Suprapubic skin (tissue), 4 donors: ENCODE results near the gene SIVA1.

Experiments used
- POLR2A ChIP-seq, 2 donors: fragments of 450-650 bp; IDR thresholded peaks; one replicate each; pipeline ENCODE4 v1.6.1; 2017; ENCODE audit warnings: antibody characterized with exemption in 2 of 2, mild to moderate bottlenecking in 2 of 2, moderate library complexity in 2 of 2
- POLR2AphosphoS5 ChIP-seq, 3 donors: sonication (generic); formaldehyde crosslinking; IDR thresholded peaks; one replicate each; pipeline ENCODE4 v1.6.1; 2017; ENCODE audit warnings: antibody characterized with exemption in 3 of 3
- TF ChIP-seq, protein P1 (sequence below), 2 donors: fragments of 200-600 bp in 1 of 2; fragments of 450-650 bp in 1 of 2; sonication (generic) in 1 of 2; IDR thresholded peaks; one replicate each; pipeline ENCODE4 v1.5.1; 2016 to 2019; ENCODE audit warnings: antibody characterized with exemption in 2 of 2, mild to moderate bottlenecking in 1 of 2, moderate library complexity in 1 of 2

DNA sequence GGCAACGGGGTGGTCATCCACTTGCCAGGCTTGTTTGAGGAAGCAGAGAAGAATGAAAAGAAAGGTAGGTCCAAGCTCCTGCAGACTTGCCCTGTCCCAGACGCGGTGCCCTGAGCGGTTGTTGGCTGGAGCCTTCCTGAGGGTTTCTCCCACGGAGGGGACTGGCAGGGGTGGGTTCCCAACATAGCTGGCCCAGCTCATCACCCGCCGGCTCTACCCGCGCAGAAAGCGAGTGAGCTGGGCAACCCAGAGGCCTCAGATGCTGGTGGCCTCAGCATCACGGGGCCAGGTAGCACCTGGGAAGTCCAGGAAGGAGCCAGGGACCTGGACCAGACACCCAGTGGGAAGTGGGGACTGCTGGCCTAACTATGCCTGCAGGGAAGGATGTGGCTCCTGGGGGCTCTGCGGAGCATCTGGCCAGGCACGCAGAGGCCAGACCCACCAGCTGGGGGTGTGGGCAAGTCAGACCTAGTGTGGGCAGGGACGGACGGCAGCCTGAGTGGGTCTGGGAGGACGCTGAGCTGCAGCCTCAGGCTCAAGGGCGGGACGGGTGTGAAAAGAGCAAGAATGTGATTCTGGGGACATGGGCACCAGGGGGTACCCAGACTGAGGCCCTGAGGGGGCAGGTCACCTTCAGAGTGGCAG lies 14.4 kb upstream of the SIVA1 start:
- TF ChIP-seq, protein P1, sequence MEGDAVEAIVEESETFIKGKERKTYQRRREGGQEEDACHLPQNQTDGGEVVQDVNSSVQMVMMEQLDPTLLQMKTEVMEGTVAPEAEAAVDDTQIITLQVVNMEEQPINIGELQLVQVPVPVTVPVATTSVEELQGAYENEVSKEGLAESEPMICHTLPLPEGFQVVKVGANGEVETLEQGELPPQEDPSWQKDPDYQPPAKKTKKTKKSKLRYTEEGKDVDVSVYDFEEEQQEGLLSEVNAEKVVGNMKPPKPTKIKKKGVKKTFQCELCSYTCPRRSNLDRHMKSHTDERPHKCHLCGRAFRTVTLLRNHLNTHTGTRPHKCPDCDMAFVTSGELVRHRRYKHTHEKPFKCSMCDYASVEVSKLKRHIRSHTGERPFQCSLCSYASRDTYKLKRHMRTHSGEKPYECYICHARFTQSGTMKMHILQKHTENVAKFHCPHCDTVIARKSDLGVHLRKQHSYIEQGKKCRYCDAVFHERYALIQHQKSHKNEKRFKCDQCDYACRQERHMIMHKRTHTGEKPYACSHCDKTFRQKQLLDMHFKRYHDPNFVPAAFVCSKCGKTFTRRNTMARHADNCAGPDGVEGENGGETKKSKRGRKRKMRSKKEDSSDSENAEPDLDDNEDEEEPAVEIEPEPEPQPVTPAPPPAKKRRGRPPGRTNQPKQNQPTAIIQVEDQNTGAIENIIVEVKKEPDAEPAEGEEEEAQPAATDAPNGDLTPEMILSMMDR (IDR thresholded peaks at IDR 0.05), result no peak
- TF ChIP-seq POLR2AphosphoS5 (IDR thresholded peaks at IDR 0.05), result no peak
- no peak for TF ChIP-seq POLR2A (IDR thresholded peaks at IDR 0.05)
